SK-MEL-5 (cell line): ENCODE data around the gene CD68. TPM values are rescaled to one million over a fixed set of nuclear protein-coding genes. Genes with fewer than 3 reads are reported as not detected.

Source experiments
- DNase-seq: peaks from one replicate; pipeline ENCODE4 v3.0.0-alpha.2; 2016; ENCODE audit warnings: low read depth, low spot score
- in situ Hi-C: cut with HindIII; loops from 2 replicates; pipeline ENCODE4 v1.10.0; 2016; ENCODE audit warnings: low sequenced_read_pairs, high pct_unique_total_duplicates, low pct_unique_long_range_greater_than_20kb
- total RNA-seq: library from RNA; depleted of rRNA; stranded (reverse); fragments of >200 nt; shearing (Covaris generic); gene quantifications from 2 replicates; pipeline ENCODE4 v1.2.3, GENCODE V29; 2014

CD68 gene
- total RNA-seq, 1 experiment from 2014 or later, result 74.5 TPM

DNA sequence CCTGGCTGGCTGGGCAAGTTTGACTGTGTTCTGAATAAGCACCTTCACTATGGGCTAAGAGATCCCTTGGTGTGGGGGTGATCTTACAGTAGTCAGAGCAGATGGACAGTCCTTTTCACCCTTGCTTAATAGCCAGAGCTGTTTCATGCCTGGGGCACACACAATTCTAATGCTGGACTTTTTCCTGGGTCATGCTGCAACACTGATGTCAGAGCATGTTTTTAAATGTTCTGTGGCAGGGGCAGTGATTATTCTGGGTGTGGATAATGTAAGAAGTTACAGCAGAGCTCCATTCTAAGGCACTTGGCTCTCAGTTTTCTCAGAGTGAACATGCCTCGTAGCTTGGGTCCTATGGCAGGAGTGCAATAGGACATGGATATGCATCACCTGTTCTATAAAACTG, 4.0 kb upstream of the CD68 start:
- in situ Hi-C loops, result no loop called here
- DNase-seq, result no peak

DNA sequence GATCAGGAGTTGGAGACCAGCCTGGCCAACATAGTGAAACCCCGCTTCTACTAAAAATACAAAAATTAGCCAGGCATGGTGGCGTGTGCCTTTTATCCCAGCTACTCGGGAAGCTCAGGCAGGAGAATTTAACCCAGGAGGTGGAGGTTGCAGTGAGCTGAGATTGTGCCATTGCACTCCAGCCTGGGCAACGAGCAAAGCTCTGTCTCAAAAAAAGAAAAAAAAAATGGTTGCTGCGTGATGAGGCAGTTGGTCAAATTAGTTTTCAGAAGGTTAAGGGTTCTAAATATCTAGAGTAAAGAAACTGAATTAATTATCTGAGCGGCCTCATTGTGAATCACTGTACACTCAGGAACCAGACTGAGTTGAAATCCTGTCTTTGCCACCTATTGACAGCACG, 3.5 kb upstream of the CD68 start:
- in situ Hi-C loops, result no loop called here
- DNase-seq, result no peak

DNA sequence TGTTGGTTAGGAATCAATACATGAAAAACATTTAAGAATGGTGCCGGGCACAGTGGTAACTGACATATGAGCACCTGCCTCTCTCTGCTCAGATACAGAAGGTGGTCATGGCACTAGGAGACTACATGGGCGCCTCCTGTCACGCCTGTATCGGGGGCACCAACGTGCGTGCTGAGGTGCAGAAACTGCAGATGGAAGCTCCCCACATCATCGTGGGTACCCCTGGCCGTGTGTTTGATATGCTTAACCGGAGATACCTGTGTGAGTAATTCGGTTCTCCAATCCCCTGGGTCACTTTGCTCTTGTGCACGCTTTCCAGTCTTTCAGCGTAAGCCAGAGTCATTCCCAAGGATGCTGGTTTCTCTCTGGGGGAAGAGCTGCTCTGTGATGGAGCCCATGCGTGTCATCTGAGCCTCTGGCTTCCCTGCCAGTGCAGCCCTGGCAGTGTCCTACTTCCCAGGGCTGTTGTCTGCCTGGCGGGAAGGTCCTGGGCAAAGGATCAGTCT, 3.0 kb upstream of the CD68 start:
- no peak for DNase-seq
- in situ Hi-C loops, result no loop called here

DNA sequence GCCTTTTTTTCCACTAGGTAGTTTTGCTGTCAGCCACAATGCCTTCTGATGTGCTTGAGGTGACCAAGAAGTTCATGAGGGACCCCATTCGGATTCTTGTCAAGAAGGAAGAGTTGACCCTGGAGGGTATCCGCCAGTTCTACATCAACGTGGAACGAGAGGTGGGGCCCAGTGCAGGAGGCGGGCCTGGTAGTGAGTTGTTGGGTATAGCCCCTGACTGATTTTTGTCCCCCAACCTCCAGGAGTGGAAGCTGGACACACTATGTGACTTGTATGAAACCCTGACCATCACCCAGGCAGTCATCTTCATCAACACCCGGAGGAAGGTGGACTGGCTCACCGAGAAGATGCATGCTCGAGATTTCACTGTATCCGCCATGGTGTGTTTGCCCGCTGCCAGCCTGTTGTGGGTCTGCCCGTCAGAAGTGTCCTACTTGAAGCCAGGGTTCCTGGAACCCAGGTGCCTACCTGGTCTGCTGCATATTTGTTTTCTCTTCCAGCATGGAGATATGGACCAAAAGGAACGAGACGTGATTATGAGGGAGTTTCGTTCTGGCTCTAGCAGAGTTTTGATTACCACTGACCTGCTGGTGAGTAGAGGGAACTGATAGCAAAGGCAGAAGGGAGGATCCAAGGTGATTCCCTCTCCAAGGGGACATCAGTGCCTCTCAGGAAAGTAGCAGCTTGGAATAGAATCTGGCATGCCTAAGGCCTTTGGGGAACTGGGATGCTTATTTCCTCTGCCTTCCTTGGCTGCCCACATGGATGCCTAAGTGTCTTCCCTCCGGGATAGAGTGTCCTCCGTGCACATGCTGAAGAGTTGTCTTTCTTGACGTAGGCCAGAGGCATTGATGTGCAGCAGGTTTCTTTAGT, 1.9 kb upstream of the CD68 start:
- in situ Hi-C loops, result no loop called here
- no peak for DNase-seq

DNA sequence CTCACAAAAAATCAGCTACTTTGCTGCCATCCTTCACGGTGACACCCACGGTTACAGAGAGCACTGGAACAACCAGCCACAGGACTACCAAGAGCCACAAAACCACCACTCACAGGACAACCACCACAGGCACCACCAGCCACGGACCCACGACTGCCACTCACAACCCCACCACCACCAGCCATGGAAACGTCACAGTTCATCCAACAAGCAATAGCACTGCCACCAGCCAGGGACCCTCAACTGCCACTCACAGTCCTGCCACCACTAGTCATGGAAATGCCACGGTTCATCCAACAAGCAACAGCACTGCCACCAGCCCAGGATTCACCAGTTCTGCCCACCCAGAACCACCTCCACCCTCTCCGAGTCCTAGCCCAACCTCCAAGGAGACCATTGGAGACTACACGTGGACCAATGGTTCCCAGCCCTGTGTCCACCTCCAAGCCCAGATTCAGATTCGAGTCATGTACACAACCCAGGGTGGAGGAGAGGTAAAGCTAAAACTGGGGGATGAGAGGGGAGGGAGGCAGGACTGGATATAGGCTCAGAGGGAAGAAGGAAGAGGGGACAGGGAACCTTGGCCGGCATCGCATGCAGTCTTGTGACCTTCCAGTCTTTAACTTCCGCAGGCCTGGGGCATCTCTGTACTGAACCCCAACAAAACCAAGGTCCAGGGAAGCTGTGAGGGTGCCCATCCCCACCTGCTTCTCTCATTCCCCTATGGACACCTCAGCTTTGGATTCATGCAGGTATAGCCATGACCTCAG, 581 bp downstream of the CD68 start:
- in situ Hi-C loops, result no loop called here
- DNase-seq, result no peak

DNA sequence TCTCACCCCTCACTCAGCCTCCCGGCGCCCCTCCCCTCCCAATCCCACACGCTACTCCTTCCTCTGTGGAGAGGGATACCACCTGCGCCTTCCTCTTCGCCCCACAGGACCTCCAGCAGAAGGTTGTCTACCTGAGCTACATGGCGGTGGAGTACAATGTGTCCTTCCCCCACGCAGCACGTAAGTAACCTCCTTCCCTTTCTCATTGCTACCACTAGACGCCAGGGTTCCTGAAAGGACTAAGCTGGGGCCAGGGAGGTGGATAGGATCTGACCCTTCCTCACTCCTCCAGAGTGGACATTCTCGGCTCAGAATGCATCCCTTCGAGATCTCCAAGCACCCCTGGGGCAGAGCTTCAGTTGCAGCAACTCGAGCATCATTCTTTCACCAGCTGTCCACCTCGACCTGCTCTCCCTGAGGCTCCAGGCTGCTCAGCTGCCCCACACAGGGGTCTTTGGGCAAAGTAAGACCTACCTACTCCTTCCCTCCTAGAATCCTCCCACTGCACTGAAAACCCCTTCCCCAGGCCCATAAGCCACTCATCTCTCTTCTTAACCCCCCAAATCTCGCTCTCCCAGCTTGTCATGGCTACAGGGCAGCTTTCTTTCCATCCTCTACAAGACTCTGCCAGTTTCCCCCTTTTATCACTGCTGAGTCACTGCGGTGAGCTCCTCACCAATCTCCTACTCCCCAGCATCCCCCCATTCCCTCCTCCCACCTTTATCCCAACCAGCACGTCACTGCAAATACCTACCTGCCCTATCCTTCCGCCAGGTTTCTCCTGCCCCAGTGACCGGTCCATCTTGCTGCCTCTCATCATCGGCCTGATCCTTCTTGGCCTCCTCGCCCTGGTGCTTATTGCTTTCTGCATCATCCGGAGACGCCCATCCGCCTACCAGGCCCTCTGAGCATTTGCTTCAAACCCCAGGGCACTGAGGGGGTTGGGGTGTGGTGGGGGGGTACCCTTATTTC, 1.5 kb downstream of the CD68 start:
- in situ Hi-C loops, result no loop called here
- DNase-seq, result no peak

DNA sequence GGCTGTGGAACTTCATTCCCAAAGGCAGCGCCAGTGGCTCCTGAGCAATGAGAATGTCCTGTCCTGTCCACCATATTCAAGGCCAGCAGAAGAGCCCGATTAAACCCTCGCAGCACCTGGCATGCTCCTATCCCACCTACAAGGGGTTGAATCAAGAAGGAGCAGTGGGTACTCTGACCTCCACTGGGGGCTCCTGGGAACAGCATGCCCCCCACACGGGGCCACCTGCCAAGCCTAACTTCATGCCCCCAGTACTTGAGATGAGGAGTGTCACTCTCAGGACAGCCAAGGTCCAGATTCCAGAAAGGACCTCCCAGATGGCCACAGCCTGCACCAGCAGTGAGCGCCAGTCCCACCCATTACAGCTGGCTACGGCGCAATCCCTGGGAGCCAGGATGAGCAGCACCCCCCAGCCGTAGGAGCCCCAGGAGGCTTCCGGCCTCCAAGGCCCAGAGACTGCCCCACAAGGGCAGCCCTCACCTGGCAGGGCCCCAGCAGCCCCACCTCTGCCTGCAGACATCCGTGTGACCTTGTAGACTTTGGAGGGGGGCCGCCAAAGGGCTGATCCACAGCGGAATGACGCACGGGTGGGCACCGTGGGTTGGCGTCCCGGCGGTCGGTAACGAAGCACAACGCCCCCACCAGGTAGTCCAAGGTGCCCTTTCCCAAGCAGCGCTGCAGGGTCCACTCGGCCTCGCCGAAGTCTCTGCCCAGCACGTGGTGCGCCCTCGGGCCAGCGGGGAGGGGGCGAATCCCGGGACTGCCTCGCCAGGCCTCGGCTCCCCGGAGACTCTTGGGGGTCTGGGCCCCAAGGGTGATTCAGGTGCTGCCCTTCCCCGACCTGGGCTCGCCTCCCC, 3.2 kb downstream of the CD68 start:
- DNase-seq, result no peak
- in situ Hi-C loops, result no loop called here

DNA sequence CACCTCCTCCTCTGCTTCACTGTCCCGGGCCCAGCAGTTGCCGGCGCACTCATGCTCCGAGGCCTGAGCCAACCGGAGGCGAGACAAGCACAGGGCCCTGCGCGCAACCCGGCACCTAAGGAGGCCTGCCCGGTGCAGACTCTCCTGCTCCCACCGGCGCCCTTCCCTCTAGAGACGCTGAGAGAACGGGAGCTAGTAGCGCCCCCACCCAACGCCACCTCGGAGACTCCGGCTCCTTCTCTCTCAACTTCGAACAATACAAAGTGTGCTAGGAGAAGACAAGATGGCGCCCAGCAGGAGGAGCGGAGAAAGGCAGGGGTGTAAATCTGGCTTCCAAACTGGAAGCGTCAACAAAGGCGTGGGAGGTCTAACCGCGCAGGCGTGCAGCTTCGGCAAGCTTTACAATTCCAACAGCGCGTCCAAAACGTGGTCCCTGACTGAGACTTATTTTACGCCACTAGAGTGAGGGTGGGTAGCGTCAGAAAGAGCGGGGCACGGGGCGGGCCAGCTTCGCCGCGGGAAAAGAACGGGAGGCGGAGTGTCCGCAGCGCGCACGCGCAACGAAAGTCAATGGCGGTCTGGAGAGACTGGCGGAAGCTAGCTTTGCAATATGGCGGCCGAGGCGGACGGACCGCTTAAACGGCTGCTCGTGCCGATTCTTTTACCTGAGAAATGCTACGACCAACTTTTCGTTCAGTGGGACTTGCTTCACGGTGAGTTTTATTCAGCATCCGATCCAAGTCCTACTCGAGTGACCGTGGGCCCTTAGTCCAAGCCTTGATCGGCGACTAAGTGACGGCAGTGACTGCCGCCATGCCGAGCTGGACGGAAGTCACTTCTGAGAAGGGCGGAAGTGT, 4.0 kb downstream of the CD68 start, which contains the start of gene MPDU1:
MPDU1 (plus strand) TSS at position 600 of the 857 bp plus-strand sequence; CDS start at position 611, 11 bp downstream.
- peak; percentile 96 for DNase-seq
- in situ Hi-C loops, result no loop called here

DNA sequence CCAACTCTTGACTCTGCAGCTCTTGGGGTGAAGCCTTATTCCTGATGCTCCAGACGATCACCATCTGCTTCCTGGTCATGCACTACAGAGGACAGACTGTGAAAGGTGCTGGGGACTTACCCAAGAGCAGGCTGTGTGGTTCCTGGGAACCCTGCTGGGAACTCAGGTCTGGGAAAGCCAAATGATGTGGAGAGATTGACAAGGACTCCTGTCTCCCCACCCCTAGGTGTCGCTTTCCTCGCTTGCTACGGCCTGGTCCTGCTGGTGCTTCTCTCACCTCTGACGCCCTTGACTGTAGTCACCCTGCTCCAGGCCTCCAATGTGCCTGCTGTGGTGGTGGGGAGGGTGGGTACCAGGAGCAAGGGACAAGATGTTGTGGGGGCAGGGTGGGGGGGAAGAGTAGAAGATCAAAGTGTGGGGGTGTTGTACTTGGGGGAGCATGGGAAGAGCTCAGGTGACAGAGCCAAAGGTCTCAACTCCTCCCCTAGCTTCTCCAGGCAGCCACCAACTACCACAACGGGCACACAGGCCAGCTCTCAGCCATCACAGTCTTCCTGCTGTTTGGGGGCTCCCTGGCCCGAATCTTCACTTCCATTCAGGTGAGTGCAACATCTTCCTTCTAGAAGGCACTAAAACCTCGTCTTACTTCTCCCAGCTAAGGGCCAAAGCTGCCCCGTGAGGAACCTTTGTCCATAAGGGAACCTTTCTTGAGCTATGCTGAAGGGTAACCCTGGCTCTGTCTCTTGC, 7.4 kb downstream of the CD68 start:
- DNase-seq, result peak; percentile 69
- in situ Hi-C loops, result no loop called here

DNA sequence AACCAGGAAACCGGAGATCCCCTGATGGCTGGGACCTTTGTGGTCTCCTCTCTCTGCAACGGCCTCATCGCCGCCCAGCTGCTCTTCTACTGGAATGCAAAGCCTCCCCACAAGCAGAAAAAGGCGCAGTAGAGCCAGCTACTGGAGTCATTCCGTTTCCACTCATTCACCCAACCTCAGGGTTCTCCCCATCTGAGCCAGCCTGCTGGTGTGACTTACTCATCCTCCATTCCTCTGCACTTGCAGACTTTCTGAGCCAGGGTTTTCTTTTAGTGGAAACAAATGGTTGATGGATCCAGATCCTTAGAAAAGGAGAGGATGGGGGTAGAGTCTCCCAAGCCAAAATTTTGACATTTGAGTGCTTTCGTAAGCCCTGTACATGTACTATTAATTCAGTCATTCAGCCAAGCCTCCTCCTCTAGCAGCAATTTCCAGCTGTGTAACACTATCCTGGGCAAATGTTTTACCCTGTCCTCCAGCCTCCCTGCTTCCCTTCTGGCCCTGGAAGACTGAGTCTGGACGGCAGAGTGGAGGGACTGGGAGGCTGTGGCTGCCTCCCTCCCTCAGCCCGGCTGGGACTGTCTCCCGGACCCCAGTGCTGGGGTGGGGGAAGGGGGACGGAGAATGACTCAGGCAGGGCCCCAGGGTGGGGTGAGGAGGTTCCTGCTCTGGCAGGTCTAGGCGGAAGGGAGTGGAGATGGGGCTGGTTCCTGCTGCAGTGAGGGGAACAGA, 8.1 kb downstream of the CD68 start:
- DNase-seq, result no peak

DNA sequence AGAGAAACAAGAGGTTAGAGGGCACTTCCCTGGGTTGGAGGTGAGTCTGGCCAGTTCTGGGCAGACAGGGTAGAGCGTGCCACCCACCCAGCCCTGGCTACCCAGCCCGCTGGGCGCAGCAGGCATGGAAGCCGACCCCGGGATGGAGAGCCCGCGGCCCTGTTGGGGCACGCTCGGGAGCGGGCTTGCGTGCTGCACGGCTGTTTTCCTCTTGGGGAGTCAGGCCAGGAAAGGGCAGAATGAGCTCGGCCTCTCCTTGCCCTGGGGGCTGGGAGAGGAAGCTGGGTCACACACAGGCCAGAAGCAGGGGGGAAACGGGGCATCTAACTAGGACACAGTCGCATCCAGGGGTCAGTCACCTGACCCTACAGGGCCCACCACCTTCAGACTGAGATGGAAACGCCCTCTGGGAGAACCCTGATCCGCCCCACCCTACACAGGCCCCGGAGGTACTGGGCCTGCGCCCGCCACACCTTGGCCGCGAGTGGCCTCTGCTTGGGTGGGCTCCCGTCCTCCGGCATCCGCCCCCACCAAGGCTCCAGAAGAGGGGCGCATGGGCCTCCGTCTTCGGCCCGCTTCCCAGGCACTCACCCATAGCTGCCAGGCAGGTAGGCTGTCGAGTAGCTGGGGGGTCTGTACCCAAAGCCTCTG, 9.2 kb downstream of the CD68 start:
- in situ Hi-C loops, result no loop called here
- no peak for DNase-seq

More for the DNA sequence above, 8.1 kb downstream of the CD68 start:
- in situ Hi-C loops, result no loop called here

DNA sequence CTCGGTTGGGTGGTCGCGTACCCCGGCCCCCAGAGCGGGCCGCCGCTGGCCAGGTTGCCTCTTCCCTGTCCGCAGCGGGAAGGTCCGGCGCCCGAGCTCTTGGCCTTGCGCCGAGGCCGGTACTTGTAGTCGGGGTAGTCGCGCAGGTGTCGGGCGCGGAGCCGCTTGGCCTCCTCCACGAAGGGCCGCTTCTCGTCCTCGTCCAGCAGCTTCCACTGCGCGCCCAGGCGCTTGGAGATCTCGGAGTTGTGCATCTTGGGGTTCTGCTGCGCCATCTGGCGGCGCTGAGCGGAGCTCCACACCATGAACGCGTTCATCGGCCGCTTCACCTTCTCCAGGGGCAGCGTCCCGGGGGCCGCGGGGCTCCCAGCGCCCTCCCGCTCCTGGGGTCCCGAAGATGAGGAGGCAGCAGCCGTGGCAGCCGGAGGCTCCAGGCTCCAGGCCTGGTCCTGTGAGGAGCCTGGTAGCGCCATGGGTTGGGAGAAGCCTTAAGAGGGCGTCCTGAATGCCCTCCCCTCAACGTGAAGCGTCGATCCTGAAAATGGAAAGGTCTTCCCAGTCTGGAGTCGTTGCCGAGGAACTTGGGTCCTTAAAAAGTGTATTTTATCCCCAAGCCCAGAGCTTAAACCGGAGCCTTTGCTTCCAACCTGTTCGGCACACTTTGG, 9.9 kb downstream of the CD68 start:
- in situ Hi-C loops, result no loop called here

DNA sequence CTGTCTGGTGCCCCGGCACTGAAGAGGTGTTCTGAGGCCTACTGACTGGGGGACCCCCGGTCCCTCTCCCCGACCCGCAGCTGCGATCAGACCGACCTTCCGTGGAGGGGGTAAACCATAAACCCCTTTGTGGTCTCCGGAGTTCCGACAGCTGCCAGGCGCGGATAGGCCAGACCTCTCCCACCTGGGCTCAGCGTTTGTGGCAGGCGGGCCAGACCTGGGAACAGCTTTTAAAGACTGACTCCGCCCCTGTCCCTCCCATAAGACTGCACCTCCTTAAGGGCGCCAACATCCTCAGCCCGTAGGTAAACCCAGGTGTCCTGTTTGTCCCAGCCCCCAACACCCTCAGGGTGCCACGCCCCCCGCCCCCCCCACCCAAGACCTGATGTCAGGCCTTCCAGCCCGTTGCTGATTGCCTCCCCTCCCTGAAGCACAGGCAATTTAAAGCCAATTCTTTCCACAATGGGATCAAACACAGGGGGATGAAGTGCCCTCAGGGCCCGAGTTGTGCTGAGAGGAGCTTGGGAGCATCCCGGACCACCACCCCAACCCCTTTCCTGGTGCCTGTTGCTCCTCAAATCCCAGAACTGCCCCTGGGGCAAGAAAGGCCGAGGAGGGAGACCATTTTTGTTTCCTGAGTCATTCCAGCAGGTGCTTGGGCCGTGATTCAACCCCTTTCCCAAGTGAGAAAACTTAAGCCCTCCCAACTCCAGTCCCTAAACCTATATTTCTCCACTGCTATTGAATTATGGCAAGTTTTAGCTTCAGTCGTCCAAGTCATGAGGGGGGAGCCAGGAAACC, 10.7 kb downstream of the CD68 start, which contains the start of gene SOX15:
SOX15 (minus strand) TSS at position 204 of the 801 bp plus-strand sequence. CDS start 418 bp downstream, outside the sequence.
- in situ Hi-C loops, result no loop called here
- DNase-seq, result no peak

More for the DNA sequence above, 9.9 kb downstream of the CD68 start:
- DNase-seq, result peak; percentile 84
